Measurements from ENCODE around the gene TXNRD1.

- TF ChIP-seq POLR2A (IDR thresholded peaks at IDR 0.05) (no peak), CTCF (IDR thresholded peaks at IDR 0.05) (no peak)
These were observed 10.7 kb upstream of the TXNRD1 start for GRCh38 chr12:104204690-104205480.
